PC-3 (cell line): ENCODE data around the gene RIPPLY2. TPM values are rescaled to one million over a fixed set of nuclear protein-coding genes. Genes with fewer than 3 reads are reported as not detected.

Experiments used
- ATAC-seq: fragments of 200-7000 bp; cut with Tn5 transposase; 2 replicates; pipeline ENCODE4 v1.9.1; 2020; ENCODE audit warnings: mild to moderate bottlenecking, moderate library complexity
- BruUV-seq: library from RNA; stranded (reverse); fragments of 400-500 nt; replicated peaks from 2 replicates; lab custom pipeline; 2021; lab: Mats Ljungman, UMichigan
- CTCF ChIA-PET: fragments of 300-600 bp; sonication (Branson Sonifier 250); formaldehyde crosslinking; loops from one replicate; lab custom pipeline; 2022; ENCODE audit warnings: antibody characterized with exemption; lab: Charles Lee
- POLR2A ChIA-PET: fragments of 300-600 bp; sonication (Branson Sonifier 250); formaldehyde crosslinking; loops from one replicate; lab custom pipeline; 2022; ENCODE audit warnings: antibody characterized with exemption; ENCODE audit not compliant: unreplicated experiment; lab: Charles Lee
- DNase-seq: peaks from one replicate; pipeline ENCODE4 v3.0.0-alpha.2; 2015
- H2AFZ ChIP-seq: fragments of 300-600 bp; sonication (generic); 2 replicates; pipeline ENCODE4 v1.6.0; 2016; ENCODE audit warnings: antibody characterized with exemption, low read length
- H3F3A ChIP-seq: fragments of 300-600 bp; sonication (generic); one replicate; pipeline ENCODE4 v1.6.0; 2017; ENCODE audit warnings: antibody characterized with exemption, low read length, control low read depth, mild to moderate bottlenecking; ENCODE audit not compliant: unreplicated experiment
- H3K27ac ChIP-seq: fragments of 300-600 bp; sonication (generic); 2 replicates; pipeline ENCODE4 v1.5.1; 2016; ENCODE audit warnings: mild to moderate bottlenecking, low read length
- H3K27me3 ChIP-seq: fragments of 300-600 bp; sonication (generic); 2 replicates; pipeline ENCODE4 v1.6.1; 2016; ENCODE audit warnings: low read length, mixed read lengths
- H3K36me3 ChIP-seq: fragments of 300-600 bp; sonication (generic); 2 replicates; pipeline ENCODE4 v1.6.1; 2016; ENCODE audit warnings: low read depth, mixed run types, low read length, mixed read lengths
- H3K4me1 ChIP-seq: fragments of 300-600 bp; sonication (generic); 2 replicates; pipeline ENCODE4 v1.5.1; 2016; ENCODE audit warnings: low read length; ENCODE audit not compliant: insufficient read depth
- H3K4me2 ChIP-seq: fragments of 300-600 bp; sonication (generic); 2 replicates; pipeline ENCODE4 v1.6.0; 2016; ENCODE audit warnings: low read length
- H3K4me3 ChIP-seq: fragments of 300-600 bp; sonication (generic); 2 replicates; pipeline ENCODE4 v1.5.1; 2016; ENCODE audit warnings: mild to moderate bottlenecking, low read length, mixed read lengths
- H3K79me2 ChIP-seq: fragments of 300-600 bp; sonication (generic); 2 replicates; pipeline ENCODE4 v1.6.1; 2017; ENCODE audit warnings: low read length, mixed read lengths
- H3K9ac ChIP-seq: fragments of 300-600 bp; sonication (generic); 2 replicates; pipeline ENCODE4 v1.6.0; 2016; ENCODE audit warnings: mild to moderate bottlenecking, low read length
- H3K9me2 ChIP-seq: fragments of 300-600 bp; sonication (generic); replicated peaks from 2 replicates; pipeline ENCODE4 v1.6.1; 2016; ENCODE audit warnings: mixed run types, low read length, mixed read lengths
- H3K9me3 ChIP-seq: fragments of 300-600 bp; sonication (generic); 2 replicates; pipeline ENCODE4 v1.6.1; 2016; ENCODE audit warnings: low read length, mixed read lengths
- H4K20me1 ChIP-seq: fragments of 300-600 bp; sonication (generic); 2 replicates; pipeline ENCODE4 v1.6.1; 2016; ENCODE audit warnings: low read length, mixed read lengths
- CTCF ChIP-seq: fragments of 300-600 bp; sonication (generic); conservative IDR thresholded peaks from 2 replicates; pipeline ENCODE4 v1.5.1; 2017; ENCODE audit warnings: antibody characterized with exemption, low read depth, mild to moderate bottlenecking, low read length
- EZH2 ChIP-seq: fragments of 300-600 bp; sonication (generic); IDR thresholded peaks from one replicate; pipeline ENCODE4 v1.6.1; 2017; ENCODE audit warnings: antibody characterized with exemption, mild to moderate bottlenecking, low read length; ENCODE audit not compliant: unreplicated experiment
- EZH2phosphoT487 ChIP-seq: fragments of 300-600 bp; sonication (generic); IDR thresholded peaks from 2 replicates; pipeline ENCODE4 v1.6.1; 2018; ENCODE audit warnings: mild to moderate bottlenecking, antibody characterized with exemption, low read length, borderline replicate concordance
- intact Hi-C: fragments of 100-400 bp; cut with micrococcal nuclease; formaldehyde crosslinking; loops from 2 replicates; pipeline ENCODE4 v1.9.0; 2023
- total RNA-seq: library from RNA; depleted of rRNA; stranded (reverse); fragments of >200 nt; gene quantifications from 2 replicates; pipeline ENCODE4 v1.2.3, GENCODE V29; 2014

Gene RIPPLY2
- total RNA-seq, 1 experiment from 2014 or later, result not detected

GRCh38 chr6:83808005-83808404, 45.2 kb upstream of the RIPPLY2 start:
- no peak for ATAC-seq
- H3K9me3 ChIP-seq, result no peaks in the 10 kb centered on the region
- no peak overlapping the region for H3K9ac ChIP-seq
- no peak overlapping the region for H3K4me2 ChIP-seq
- no peaks in the 10 kb centered on the region for H3K79me2 ChIP-seq
- intact Hi-C loops, result no loop called here
- no peaks in the 10 kb centered on the region for H3K36me3 ChIP-seq
- no peaks in the 10 kb centered on the region for H3K4me1 ChIP-seq
- H4K20me1 ChIP-seq, result no peaks in the 10 kb centered on the region
- no peak overlapping the region for H3K27ac ChIP-seq
- CTCF ChIA-PET, result no interaction called here
- no peak for DNase-seq
- POLR2A ChIA-PET, result no interaction called here
- H3K4me3 ChIP-seq, result no peak overlapping the region
- 0 out of 2 replicates have a peak, but pooled peaks cover 5% of the 10 kb centered on the region for H3K27me3 ChIP-seq
- BruUV-seq, result no TSS peak
- no peaks in the 10 kb centered on the region for H3K9me2 ChIP-seq
- TF ChIP-seq CTCF (no peak), EZH2 (no peak), EZH2phosphoT487 (no peak)
- no peak overlapping the region for H2AFZ ChIP-seq
- H3F3A ChIP-seq, result no peaks in the 10 kb centered on the region

GRCh38 chr6:83808926-83809325, 44.2 kb upstream of the RIPPLY2 start:
- Histone ChIP-seq H3K27ac (no peak overlapping the region), H4K20me1 (no peaks in the 10 kb centered on the region), H3K9me3 (no peaks in the 10 kb centered on the region), H3K36me3 (no peaks in the 10 kb centered on the region), H3K4me2 (no peak overlapping the region), H3K9me2 (no peaks in the 10 kb centered on the region), H3K79me2 (no peaks in the 10 kb centered on the region), H3K4me3 (no peak overlapping the region), H3K27me3 (0 out of 2 replicates have a peak, but pooled peaks cover 5% of the 10 kb centered on the region), H3F3A (no peaks in the 10 kb centered on the region), H3K4me1 (no peaks in the 10 kb centered on the region), H2AFZ (no peak overlapping the region), H3K9ac (no peak overlapping the region)
- DNase-seq (no peak), ATAC-seq (no peak)
- POLR2A ChIA-PET, result no interaction called here
- BruUV-seq, result no TSS peak
- TF ChIP-seq CTCF, result no peak
- TF ChIP-seq EZH2phosphoT487, result no peak
- TF ChIP-seq EZH2, result no peak
- intact Hi-C loops, result no loop called here
- CTCF ChIA-PET, result no interaction called here

GRCh38 chr6:83812595-83812994, 40.6 kb upstream of the RIPPLY2 start:
- CTCF ChIA-PET, result no interaction called here

More at GRCh38 chr6:83812595-83812994, 40.6 kb upstream of the RIPPLY2 start:
- POLR2A ChIA-PET, result no interaction called here
- Histone ChIP-seq H3K4me1 (no peaks in the 10 kb centered on the region; the same call in 1 of the 2 replicates), H3K27me3 (0 out of 2 replicates have a peak, but pooled peaks cover 5% of the 10 kb centered on the region), H3K4me3 (no peak overlapping the region), H3K4me2 (no peak overlapping the region), H3K27ac (no peak overlapping the region), H3F3A (no peaks in the 10 kb centered on the region), H3K36me3 (no peaks in the 10 kb centered on the region), H4K20me1 (no peaks in the 10 kb centered on the region), H3K9me2 (no peaks in the 10 kb centered on the region), H3K9ac (no peak overlapping the region), H3K9me3 (no peaks in the 10 kb centered on the region), H2AFZ (no peak overlapping the region), H3K79me2 (no peaks in the 10 kb centered on the region)
- intact Hi-C loops, result no loop called here
- BruUV-seq, result no TSS peak
- no peak for ATAC-seq
- TF ChIP-seq CTCF, result no peak
- no peak for TF ChIP-seq EZH2
- TF ChIP-seq EZH2phosphoT487, result no peak
- DNase-seq, result no peak
